Stimulated activated CD8-positive, alpha-beta memory T cell treated with anti-CD3 and anti-CD28 coated beads, Interleukin-7, amount 100 ng/mL, for 1 hour (primary cell): ENCODE data around the gene CCNY.
"Not testable (repeated sequence)": the region's sequence is repeated elsewhere in the genome, so short reads cannot be mapped to it uniquely, and the experiment has no call there.

ENCODE experiments used
- DNase-seq, 2 donors: peaks; one replicate each; pipeline ENCODE4 v3.0.0-alpha.2; 2020; ENCODE audit warnings: low read depth in 2 of 2

Gene CCNY

GRCh38 chr10:35354257-35354656, 17.9 kb downstream of the CCNY start:
- DNase-seq, result not testable (repeated sequence)

- DNase-seq, result no peak
These were observed 19.8 kb downstream of the CCNY start for GRCh38 chr10:35355971-35356724.

- no peak for DNase-seq
These were observed 20.4 kb downstream of the CCNY start for GRCh38 chr10:35356725-35357092.

GRCh38 chr10:35359056-35359455, 22.7 kb downstream of the CCNY start:
- DNase-seq, result no peak

- no peak for DNase-seq
These were observed 23.6 kb downstream of the CCNY start for GRCh38 chr10:35359873-35360272.

- no peak for DNase-seq
These were observed 26.5 kb downstream of the CCNY start for GRCh38 chr10:35362701-35363350.

- no peak for DNase-seq
These were observed 27.3 kb downstream of the CCNY start for GRCh38 chr10:35363587-35363986.

GRCh38 chr10:35364808-35365207, 28.5 kb downstream of the CCNY start:
- DNase-seq, result no peak

- no peak for DNase-seq
These were observed 29.7 kb downstream of the CCNY start for GRCh38 chr10:35365994-35366393.

GRCh38 chr10:35367107-35367859, 31.0 kb downstream of the CCNY start:
- no peak for DNase-seq

GRCh38 chr10:35367982-35368381, 31.7 kb downstream of the CCNY start:
- DNase-seq, result no peak

GRCh38 chr10:35368485-35369048, 32.3 kb downstream of the CCNY start:
- no peak for DNase-seq

GRCh38 chr10:35369049-35369611, 32.8 kb downstream of the CCNY start:
- DNase-seq, result no peak

GRCh38 chr10:35371731-35372130, 35.4 kb downstream of the CCNY start:
- no peak for DNase-seq

GRCh38 chr10:35372329-35372728, 36.0 kb downstream of the CCNY start:
- no peak for DNase-seq

- no peak for DNase-seq
These were observed 38.9 kb downstream of the CCNY start for GRCh38 chr10:35375091-35375765.

GRCh38 chr10:35377050-35377728, 40.9 kb downstream of the CCNY start:
- DNase-seq, result no peak

- no peak for DNase-seq
These were observed 42.4 kb downstream of the CCNY start for GRCh38 chr10:35378541-35379210.

GRCh38 chr10:35379226-35380137, 43.2 kb downstream of the CCNY start:
- DNase-seq, result no peak
